Measurements from ENCODE around the gene FAM117A. TPM values are rescaled to one million over a fixed set of nuclear protein-coding genes. Genes with fewer than 3 reads are reported as not detected.

The FAM117A gene
- total and polyA plus RNA-seq, 2 of the 8 experiments (the other 6 are each of a cell fraction or from before 2014, with no cell fraction given), result 28.4 to 45.7 TPM

GRCh38 chr17:49664706-49665211 is 99.2 kb downstream of the FAM117A start:
- H3K27ac ChIP-seq (ENCODE audit: low read depth, low read length), result no peak overlapping the region

More at GRCh38 chr17:49664706-49665211, 99.2 kb downstream of the FAM117A start:
- H4K20me1 ChIP-seq (replicated peaks in 1 of 2; ENCODE audit: control insufficient read depth in 1 of 2, insufficient read depth in 2 of 2, low read length in 2 of 2), result peaks cover 0 to 3% of the 10 kb centered on the region in 2 experiments
- H3K18ac ChIP-seq (ENCODE audit: extremely low read depth, low read length), result no peak overlapping the region
- H4K91ac ChIP-seq (replicated peaks; ENCODE audit: insufficient read length, low read length), result no peak overlapping the region
- no peak overlapping the region for H2BK5ac ChIP-seq (ENCODE audit: low read depth, low read length)
- no peak for DNase-seq (ENCODE audit: low read depth in 1 of 2, low spot score in 2 of 2)
- no peak overlapping the region for H2AFZ ChIP-seq (ENCODE audit: low read length)
- H3K23ac ChIP-seq (ENCODE audit: insufficient read length), result no peak overlapping the region
- H3K36me3 ChIP-seq (ENCODE audit: control insufficient read depth in 2 of 4, insufficient read depth in 4 of 4, low read length in 3 of 4), result peaks cover 0 to 5% (median under 1%) of the 10 kb centered on the region in 4 experiments; a peak in 2 of 8 replicates
- peaks cover 2% of the 10 kb centered on the region for H3K79me1 ChIP-seq (ENCODE audit: low read depth, low read length)
- H4K8ac ChIP-seq (ENCODE audit: extremely low read depth, insufficient read depth, low read length), result no peak overlapping the region
- H3K9ac ChIP-seq (replicated peaks in 1 of 4; ENCODE audit: extremely low read depth in 1 of 4, low read depth in 3 of 4, low read length in 3 of 4), result no peak overlapping the region
- WGBS, 2 experiments (ENCODE audit: extremely low coverage in 1 of 2, insufficient coverage in 1 of 2, insufficient read length in 1 of 2, insufficient replicate concordance in 2 of 2, low coverage in 1 of 2, low lambda C conversion rate in 2 of 2, missing lambda C conversion rate in 1 of 2), result 93% methylated on average over 3 of the region's 3 CpGs; no CpG with 5 or more reads in 1 of the 2 experiments
- no peak overlapping the region for H3K14ac ChIP-seq (ENCODE audit: insufficient read length)
- no peak for FAIRE-seq
- no peaks in the 10 kb centered on the region for H3K27me3 ChIP-seq (replicated peaks in 1 of 4; ENCODE audit: control insufficient read depth in 3 of 4, extremely low read depth in 1 of 4, insufficient read depth in 3 of 4, low read length in 3 of 4)
- H2BK120ac ChIP-seq (replicated peaks; ENCODE audit: low read depth, low read length), result no peak overlapping the region
- ChIA-PET CTCF (ENCODE audit: partially characterized antibody) (no interaction called here), POLR2A (ENCODE audit: partially characterized antibody) (no interaction called here)
- no peak overlapping the region for H2AK5ac ChIP-seq (ENCODE audit: low read depth, low read length)
- H3K4me1 ChIP-seq (replicated peaks in 1 of 4; ENCODE audit: control insufficient read depth in 3 of 4, insufficient read depth in 4 of 4, low read length in 3 of 4), result no peaks in the 10 kb centered on the region
- peaks cover 3 to 48% of the 10 kb centered on the region in 2 experiments; a peak in 2 of 4 replicates for H3K79me2 ChIP-seq (ENCODE audit: control insufficient read depth in 1 of 2, insufficient read depth in 2 of 2, low read length in 2 of 2)
- H2BK20ac ChIP-seq (ENCODE audit: low read length), result no peak overlapping the region
- no peak overlapping the region for H4K5ac ChIP-seq (ENCODE audit: insufficient read length, low read depth, low read length)
- no peak overlapping the region for H3K56ac ChIP-seq (replicated peaks; ENCODE audit: insufficient read length, low read depth, low read length)
- no peak overlapping the region for H3K4me3 ChIP-seq (ENCODE audit: extremely low read depth in 1 of 4, insufficient read depth in 2 of 4, low read depth in 3 of 4, low read length in 4 of 4)
- H2BK15ac ChIP-seq (ENCODE audit: low read length), result no peak overlapping the region
- H3K4me2 ChIP-seq (ENCODE audit: insufficient read depth in 1 of 2, low read depth in 2 of 2, low read length in 2 of 2), result no peak overlapping the region
- H3K4ac ChIP-seq (replicated peaks; ENCODE audit: insufficient read length, low read depth, low read length), result no peak overlapping the region
- TF ChIP-seq ATF2 (IDR thresholded peaks at IDR 0.05; ENCODE audit: low read length) (no peak), RXRA (IDR thresholded peaks at IDR 0.05; ENCODE audit: insufficient read depth, low read depth, low read length) (no peak)
- H2BK12ac ChIP-seq (ENCODE audit: low read depth, low read length), result no peak overlapping the region
- H3K9me3 ChIP-seq (ENCODE audit: insufficient read depth in 2 of 2, low read depth in 1 of 2, low read length in 1 of 2), result peaks cover 0 to 2% of the 10 kb centered on the region in 2 experiments; a peak in 2 of 4 replicates
- H3K23me2 ChIP-seq (ENCODE audit: low read depth, low read length), result no peaks in the 10 kb centered on the region

All from H1 (cell line).